Neural progenitor cell (in vitro differentiated cells): ENCODE data around the gene GRAMD2A.

Experiments used
- EZH2 ChIP-seq: fragments of 200-600 bp; sonication (generic); IDR thresholded peaks from 2 replicates; pipeline ENCODE4 v1.6.1; 2017; ENCODE audit warnings: antibody characterized with exemption, mild to moderate bottlenecking, moderate library complexity
- EZH2phosphoT487 ChIP-seq: fragments of 200-600 bp; sonication (generic); IDR thresholded peaks from 2 replicates; pipeline ENCODE4 v1.6.1; 2017; ENCODE audit warnings: antibody characterized with exemption
- TF ChIP-seq, protein P1 (sequence below): fragments of 200-600 bp; sonication (generic); IDR thresholded peaks from 2 replicates; pipeline ENCODE4 v1.5.1; 2017; ENCODE audit warnings: antibody characterized with exemption, mild to moderate bottlenecking

DNA sequence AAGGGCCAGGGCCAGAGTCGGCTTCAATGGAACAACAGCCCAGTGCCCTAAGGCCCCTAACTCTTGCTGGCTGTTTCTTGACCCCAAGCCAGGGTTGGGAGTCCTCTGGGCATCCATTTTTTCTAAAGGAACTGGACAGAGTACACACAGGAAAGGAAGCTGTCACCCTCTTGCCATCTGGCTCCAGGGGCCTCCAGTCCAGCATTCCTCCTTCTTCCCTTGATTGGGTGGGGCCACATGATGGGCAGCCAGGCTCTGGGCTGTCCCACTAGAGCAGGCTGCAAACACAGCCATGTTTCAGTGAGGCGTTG lies 1.6 kb upstream of the GRAMD2A start:
- TF ChIP-seq, protein P1, sequence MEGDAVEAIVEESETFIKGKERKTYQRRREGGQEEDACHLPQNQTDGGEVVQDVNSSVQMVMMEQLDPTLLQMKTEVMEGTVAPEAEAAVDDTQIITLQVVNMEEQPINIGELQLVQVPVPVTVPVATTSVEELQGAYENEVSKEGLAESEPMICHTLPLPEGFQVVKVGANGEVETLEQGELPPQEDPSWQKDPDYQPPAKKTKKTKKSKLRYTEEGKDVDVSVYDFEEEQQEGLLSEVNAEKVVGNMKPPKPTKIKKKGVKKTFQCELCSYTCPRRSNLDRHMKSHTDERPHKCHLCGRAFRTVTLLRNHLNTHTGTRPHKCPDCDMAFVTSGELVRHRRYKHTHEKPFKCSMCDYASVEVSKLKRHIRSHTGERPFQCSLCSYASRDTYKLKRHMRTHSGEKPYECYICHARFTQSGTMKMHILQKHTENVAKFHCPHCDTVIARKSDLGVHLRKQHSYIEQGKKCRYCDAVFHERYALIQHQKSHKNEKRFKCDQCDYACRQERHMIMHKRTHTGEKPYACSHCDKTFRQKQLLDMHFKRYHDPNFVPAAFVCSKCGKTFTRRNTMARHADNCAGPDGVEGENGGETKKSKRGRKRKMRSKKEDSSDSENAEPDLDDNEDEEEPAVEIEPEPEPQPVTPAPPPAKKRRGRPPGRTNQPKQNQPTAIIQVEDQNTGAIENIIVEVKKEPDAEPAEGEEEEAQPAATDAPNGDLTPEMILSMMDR = no peak
- TF ChIP-seq EZH2 (no peak), EZH2phosphoT487 (no peak)
